ENCODE data around the gene FOXM1. TPM values are rescaled to one million over a fixed set of nuclear protein-coding genes. Genes with fewer than 3 reads are reported as not detected.

The FOXM1 gene
- total RNA-seq, 1 donor from 2014 or later, result 15.2 TPM

DNA sequence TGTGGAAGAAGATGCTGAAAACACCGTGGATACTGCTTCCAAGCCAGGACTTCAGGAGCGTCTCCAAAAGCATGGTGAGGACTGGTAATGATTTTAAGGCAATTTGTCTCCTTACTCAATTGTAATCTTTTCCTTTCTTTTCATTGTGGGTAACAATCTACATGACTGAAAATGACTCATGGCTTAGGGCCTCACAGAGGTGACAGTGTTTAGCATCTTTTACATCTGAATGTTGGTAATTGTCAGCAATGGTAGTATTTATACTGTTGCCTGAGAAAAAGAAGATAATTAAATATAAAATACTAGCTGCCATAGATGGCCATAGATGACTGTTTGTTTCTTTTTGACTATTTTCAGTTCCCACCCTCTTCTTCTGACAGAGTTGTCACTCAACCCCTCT, 45.4 kb upstream of the FOXM1 start:
- H3K4me1 Mint-ChIP-seq (ENCODE audit: low read depth), result peaks cover 8% of the 10 kb centered on the region
- H3K27ac Mint-ChIP-seq (ENCODE audit: unreplicated experiment), result no peak overlapping the region
- H3K27me3 Mint-ChIP-seq (ENCODE audit: low read depth), result no peaks in the 10 kb centered on the region
- no peak for DNase-seq (ENCODE audit: low spot score)
- TF ChIP-seq CTCF (IDR thresholded peaks at IDR 0.05), result no peak
- peaks cover 21% of the 10 kb centered on the region for H3K36me3 Mint-ChIP-seq (ENCODE audit: low read depth)
- no peak overlapping the region for H3K4me3 Mint-ChIP-seq (ENCODE audit: unreplicated experiment)
- no peaks in the 10 kb centered on the region for H3K9me3 Mint-ChIP-seq (ENCODE audit: low read depth)

- TF ChIP-seq CTCF (IDR thresholded peaks at IDR 0.05), result no peak
- H3K36me3 Mint-ChIP-seq (ENCODE audit: low read depth), result peaks cover 20% of the 10 kb centered on the region
- no peak for DNase-seq (ENCODE audit: low spot score)
- no peak overlapping the region for H3K4me3 Mint-ChIP-seq (ENCODE audit: unreplicated experiment)
- H3K9me3 Mint-ChIP-seq (ENCODE audit: low read depth), result no peaks in the 10 kb centered on the region
- peaks cover 3% of the 10 kb centered on the region for H3K4me1 Mint-ChIP-seq (ENCODE audit: low read depth)
- no peaks in the 10 kb centered on the region for H3K27me3 Mint-ChIP-seq (ENCODE audit: low read depth)
- H3K27ac Mint-ChIP-seq (ENCODE audit: unreplicated experiment), result no peak overlapping the region
Observed at GRCh38 chr12:2919249-2919648, 42.3 kb upstream of the FOXM1 start.

DNA sequence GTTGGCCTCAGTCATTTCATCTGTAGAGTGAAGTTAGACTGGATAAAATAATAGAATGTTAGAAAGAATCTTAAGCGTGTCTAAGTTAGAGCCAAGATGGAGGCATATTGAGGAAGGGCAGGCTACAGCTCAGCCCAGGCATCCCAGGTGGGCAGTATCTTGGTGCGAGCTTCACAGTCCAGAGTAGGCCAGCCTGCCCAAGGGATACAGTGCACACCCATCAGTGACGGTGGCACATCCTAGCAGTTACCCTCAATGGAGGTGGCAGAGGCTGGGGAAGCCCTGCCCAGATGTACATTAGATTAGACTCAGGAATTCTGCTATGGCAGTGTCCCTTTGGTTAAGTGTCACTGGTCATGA, 35.2 kb upstream of the FOXM1 start:
- peaks cover 22% of the 10 kb centered on the region for H3K36me3 Mint-ChIP-seq (ENCODE audit: low read depth)
- no peak overlapping the region for H3K4me3 Mint-ChIP-seq (ENCODE audit: unreplicated experiment)

GRCh38 chr12:2904260-2904659, 27.3 kb upstream of the FOXM1 start:
- no peak for DNase-seq (ENCODE audit: low spot score)
- H3K4me1 Mint-ChIP-seq (ENCODE audit: low read depth), result peaks cover 10% of the 10 kb centered on the region
- H3K9me3 Mint-ChIP-seq (ENCODE audit: low read depth), result no peaks in the 10 kb centered on the region
- H3K27me3 Mint-ChIP-seq (ENCODE audit: low read depth), result no peaks in the 10 kb centered on the region
- no peak for TF ChIP-seq CTCF (IDR thresholded peaks at IDR 0.05)
- no peak overlapping the region for H3K4me3 Mint-ChIP-seq (ENCODE audit: unreplicated experiment)
- no peak overlapping the region for H3K27ac Mint-ChIP-seq (ENCODE audit: unreplicated experiment)
- no peaks in the 10 kb centered on the region for H3K36me3 Mint-ChIP-seq (ENCODE audit: low read depth)

More for the DNA sequence above, 35.2 kb upstream of the FOXM1 start:
- Mint-ChIP-seq H3K9me3 (ENCODE audit: low read depth) (no peaks in the 10 kb centered on the region), H3K27me3 (ENCODE audit: low read depth) (no peaks in the 10 kb centered on the region), H3K27ac (ENCODE audit: unreplicated experiment) (no peak overlapping the region), H3K4me1 (ENCODE audit: low read depth) (peaks cover 6% of the 10 kb centered on the region)
- no peak for DNase-seq (ENCODE audit: low spot score)
- no peak for TF ChIP-seq CTCF (IDR thresholded peaks at IDR 0.05)

GRCh38 chr12:2902272-2902880, 25.4 kb upstream of the FOXM1 start:
- no peaks in the 10 kb centered on the region for H3K36me3 Mint-ChIP-seq (ENCODE audit: low read depth)
- no peaks in the 10 kb centered on the region for H3K9me3 Mint-ChIP-seq (ENCODE audit: low read depth)
- H3K27me3 Mint-ChIP-seq (ENCODE audit: low read depth), result no peaks in the 10 kb centered on the region
- no peak for TF ChIP-seq CTCF (IDR thresholded peaks at IDR 0.05)
- no peak for DNase-seq (ENCODE audit: low spot score)
- H3K4me3 Mint-ChIP-seq (ENCODE audit: unreplicated experiment), result no peak overlapping the region
- H3K4me1 Mint-ChIP-seq (ENCODE audit: low read depth), result peaks cover 10% of the 10 kb centered on the region
- H3K27ac Mint-ChIP-seq (ENCODE audit: unreplicated experiment), result no peak overlapping the region

Measured in chondrocyte (in vitro differentiated cells).